Fibroblast of skin of right biceps (primary cell): ENCODE measurements around the gene EP400.

Experiments used
- DNase-seq: peaks from one replicate; pipeline ENCODE4 v3.0.0-alpha.2; 2013

Gene EP400

GRCh38 chr12:131949431-131950181, at the start of gene EP400:
Gene EP400, plus strand, starts transcription at chr12:131949942. Its CDS starts 10,678 bp downstream, at chr12:131960620.
- DNase-seq: peak; percentile 95

- DNase-seq: no peak
These were observed 49.3 kb upstream of the EP400 start for GRCh38 chr12:131900397-131900796.

GRCh38 chr12:131901431-131902331, 48.1 kb upstream of the EP400 start:
- no peak for DNase-seq

GRCh38 chr12:131902332-131903241, 47.2 kb upstream of the EP400 start:
- no peak for DNase-seq

- DNase-seq: no peak
These were observed 46.2 kb upstream of the EP400 start for GRCh38 chr12:131903270-131904255.

- DNase-seq: no peak
These were observed 45.4 kb upstream of the EP400 start for GRCh38 chr12:131904346-131904745.

- no peak for DNase-seq
These were observed 44.6 kb upstream of the EP400 start for GRCh38 chr12:131905081-131905629.

GRCh38 chr12:131905630-131906091, 44.1 kb upstream of the EP400 start:
- no peak for DNase-seq

- no peak for DNase-seq
These were observed 42.2 kb upstream of the EP400 start for GRCh38 chr12:131907379-131908091.

- DNase-seq: no peak
These were observed 41.4 kb upstream of the EP400 start for GRCh38 chr12:131908092-131909080.

GRCh38 chr12:131909081-131909751, 40.5 kb upstream of the EP400 start:
- DNase-seq: no peak

GRCh38 chr12:131909752-131910219, 40.0 kb upstream of the EP400 start:
- no peak for DNase-seq

GRCh38 chr12:131910302-131911027, 39.3 kb upstream of the EP400 start:
- peak; percentile 11 for DNase-seq

- DNase-seq: no peak
These were observed 38.6 kb upstream of the EP400 start for GRCh38 chr12:131911028-131911650.

GRCh38 chr12:131911851-131912477, 37.8 kb upstream of the EP400 start:
- no peak for DNase-seq

- DNase-seq: peak; percentile 89
These were observed 37.0 kb upstream of the EP400 start for GRCh38 chr12:131912518-131913274.
